CD4-positive, alpha-beta T cell treated with Interleukin-1 beta for 1 hour (primary cell): ENCODE measurements around the gene ENTHD1.
"Not testable (repeated sequence)": the region's sequence is repeated elsewhere in the genome, so short reads cannot be mapped to it uniquely, and the experiment has no call there.

Source experiments
- DNase-seq, 2 donors: peaks; one replicate each; pipeline ENCODE4 v3.0.0-alpha.2; 2020 to 2022

Gene ENTHD1

GRCh38 chr22:39897841-39898240, 4.3 kb upstream of the ENTHD1 start:
- DNase-seq = no peak

- DNase-seq = no peak
Observed at GRCh38 chr22:39896313-39896996, 2.9 kb upstream of the ENTHD1 start.

- no peak for DNase-seq
Observed at GRCh38 chr22:39895682-39896081, 2.1 kb upstream of the ENTHD1 start.

GRCh38 chr22:39894554-39895092, 1.1 kb upstream of the ENTHD1 start:
- no peak for DNase-seq

- DNase-seq = not testable (repeated sequence)
Observed at GRCh38 chr22:39889924-39890323, 3.6 kb downstream of the ENTHD1 start.

- no peak for DNase-seq
Observed at GRCh38 chr22:39883057-39883456, 10.5 kb downstream of the ENTHD1 start.

- DNase-seq = no peak
Observed at GRCh38 chr22:39880722-39881121, 12.8 kb downstream of the ENTHD1 start.

- no peak for DNase-seq
Observed at GRCh38 chr22:39877079-39877845, 16.3 kb downstream of the ENTHD1 start.

- not testable (repeated sequence) for DNase-seq
Observed at GRCh38 chr22:39875176-39875885, 18.2 kb downstream of the ENTHD1 start.

- no peak for DNase-seq
Observed at GRCh38 chr22:39873965-39874364, 19.6 kb downstream of the ENTHD1 start.

GRCh38 chr22:39872548-39872947, 21.0 kb downstream of the ENTHD1 start:
- no peak for DNase-seq

GRCh38 chr22:39871008-39871798, 22.4 kb downstream of the ENTHD1 start:
- DNase-seq = no peak

- not testable (repeated sequence) for DNase-seq
Observed at GRCh38 chr22:39869797-39870196, 23.8 kb downstream of the ENTHD1 start.

GRCh38 chr22:39868741-39869140, 24.8 kb downstream of the ENTHD1 start:
- no peak for DNase-seq

GRCh38 chr22:39859903-39860588, 33.5 kb downstream of the ENTHD1 start:
- no peak for DNase-seq

- no peak for DNase-seq
Observed at GRCh38 chr22:39856588-39856987, 37.0 kb downstream of the ENTHD1 start.

- no peak for DNase-seq
Observed at GRCh38 chr22:39852799-39853198, 40.8 kb downstream of the ENTHD1 start.

GRCh38 chr22:39851606-39852315, 41.8 kb downstream of the ENTHD1 start:
- no peak for DNase-seq

- no peak for DNase-seq
Observed at GRCh38 chr22:39847477-39847876, 46.1 kb downstream of the ENTHD1 start.

GRCh38 chr22:39846539-39846938, 47.0 kb downstream of the ENTHD1 start:
- DNase-seq = not testable (repeated sequence)

- DNase-seq = no peak
Observed at GRCh38 chr22:39845529-39845928, 48.0 kb downstream of the ENTHD1 start.
